ENCODE measurements around the gene GADL1.

Gene GADL1

GRCh38 chr3:30690199-30690598, 204.3 kb downstream of the GADL1 start:
- TF ChIP-seq TAF1 (IDR thresholded peaks at IDR 0.05; ENCODE audit: borderline replicate concordance, insufficient read depth, low read length) (no peak), REST (IDR thresholded peaks at IDR 0.05; ENCODE audit: insufficient read depth in 1 of 2, low read depth in 2 of 2, low read length in 2 of 2) (no peak), FOXP2 (optimal IDR thresholded peaks at IDR 0.05; ENCODE audit: borderline replicate concordance, extremely low read depth, extremely low read length, insufficient read depth) (no peak), SIN3A (IDR thresholded peaks at IDR 0.05; ENCODE audit: borderline replicate concordance, insufficient read depth, low read length) (no peak), POLR2AphosphoS5 (IDR thresholded peaks at IDR 0.05; ENCODE audit: low read depth, low read length) (no peak)

GRCh38 chr3:30688776-30689641, 205.5 kb downstream of the GADL1 start:
- no peak for TF ChIP-seq FOXP2 (optimal IDR thresholded peaks at IDR 0.05; ENCODE audit: borderline replicate concordance, extremely low read depth, extremely low read length, insufficient read depth)
- TF ChIP-seq SIN3A (IDR thresholded peaks at IDR 0.05; ENCODE audit: borderline replicate concordance, insufficient read depth, low read length), result no peak
- no peak for TF ChIP-seq TAF1 (IDR thresholded peaks at IDR 0.05; ENCODE audit: borderline replicate concordance, insufficient read depth, low read length)
- TF ChIP-seq REST (IDR thresholded peaks at IDR 0.05; ENCODE audit: insufficient read depth in 1 of 2, low read depth in 2 of 2, low read length in 2 of 2), result no peak
- no peak for TF ChIP-seq POLR2AphosphoS5 (IDR thresholded peaks at IDR 0.05; ENCODE audit: low read depth, low read length)

- no peak for TF ChIP-seq FOXP2 (optimal IDR thresholded peaks at IDR 0.05; ENCODE audit: borderline replicate concordance, extremely low read depth, extremely low read length, insufficient read depth)
Measured at GRCh38 chr3:30687930-30688570, 206.4 kb downstream of the GADL1 start.

- no peak for TF ChIP-seq REST (IDR thresholded peaks at IDR 0.05; ENCODE audit: insufficient read depth in 1 of 2, low read depth in 2 of 2, low read length in 2 of 2)
- TF ChIP-seq FOXP2 (optimal IDR thresholded peaks at IDR 0.05; ENCODE audit: borderline replicate concordance, extremely low read depth, extremely low read length, insufficient read depth), result no peak
- TF ChIP-seq SIN3A (IDR thresholded peaks at IDR 0.05; ENCODE audit: borderline replicate concordance, insufficient read depth, low read length), result no peak
- no peak for TF ChIP-seq POLR2AphosphoS5 (IDR thresholded peaks at IDR 0.05; ENCODE audit: low read depth, low read length)
- TF ChIP-seq TAF1 (IDR thresholded peaks at IDR 0.05; ENCODE audit: borderline replicate concordance, insufficient read depth, low read length), result no peak
Measured at GRCh38 chr3:30686799-30687198, 207.7 kb downstream of the GADL1 start.

DNA sequence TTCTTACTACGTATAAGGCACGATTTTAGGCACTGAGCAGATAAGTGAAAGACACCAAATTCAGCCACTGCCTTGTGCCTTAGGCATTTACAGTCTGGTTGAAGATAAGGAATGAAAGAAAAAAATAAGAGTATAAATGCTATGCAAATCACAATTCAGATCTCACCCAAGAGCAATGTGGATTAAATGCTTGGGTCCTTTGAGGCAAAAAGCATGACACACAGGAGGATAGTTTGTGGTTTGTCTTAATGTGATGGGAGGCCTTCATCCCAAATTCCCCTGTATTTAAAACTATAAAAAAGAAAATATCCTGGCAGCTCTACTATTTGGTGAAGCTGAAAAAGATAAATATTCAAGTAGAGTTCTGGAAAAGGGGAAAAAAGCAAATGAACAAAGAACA, 208.3 kb downstream of the GADL1 start:
- TF ChIP-seq SIN3A (IDR thresholded peaks at IDR 0.05; ENCODE audit: borderline replicate concordance, insufficient read depth, low read length) (no peak), POLR2AphosphoS5 (IDR thresholded peaks at IDR 0.05; ENCODE audit: low read depth, low read length) (no peak), FOXP2 (optimal IDR thresholded peaks at IDR 0.05; ENCODE audit: borderline replicate concordance, extremely low read depth, extremely low read length, insufficient read depth) (no peak)

DNA sequence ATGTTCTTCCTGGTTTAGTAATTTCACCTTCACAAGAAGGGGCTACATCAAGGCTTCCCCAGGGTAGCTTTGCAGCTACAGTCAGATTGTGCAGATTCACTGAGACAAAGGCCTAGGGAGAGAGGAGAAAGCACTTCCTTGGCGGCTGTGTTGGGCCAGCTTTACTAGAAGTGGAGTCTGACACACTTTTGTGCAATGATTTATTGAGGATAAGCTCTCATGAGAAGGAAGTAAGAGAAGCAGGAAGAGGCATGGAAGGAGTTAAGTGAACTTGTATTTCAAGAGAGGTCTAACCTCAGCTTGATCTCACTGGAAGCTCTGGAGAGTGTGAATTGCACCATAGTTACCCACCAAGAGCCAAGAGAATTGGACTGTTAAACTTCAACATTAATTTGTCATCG, 209.2 kb downstream of the GADL1 start:
- no peak for TF ChIP-seq POLR2AphosphoS5 (IDR thresholded peaks at IDR 0.05; ENCODE audit: low read depth, low read length)
- TF ChIP-seq SIN3A (IDR thresholded peaks at IDR 0.05; ENCODE audit: borderline replicate concordance, insufficient read depth, low read length), result no peak
- no peak for TF ChIP-seq REST (IDR thresholded peaks at IDR 0.05; ENCODE audit: insufficient read depth in 1 of 2, low read depth in 2 of 2, low read length in 2 of 2)

Data from PFSK-1 (cell line).